HepG2 (cell line): ENCODE results near the gene ATP8A1. TPM values are rescaled to one million over a fixed set of nuclear protein-coding genes. Genes with fewer than 3 reads are reported as not detected.

Experiments used
- ATAC-seq: fragments of 200-7000 bp; cut with Tn5 transposase; 3 replicates; pipeline ENCODE4 v1.9.1; 2020; ENCODE audit warnings: mild to moderate bottlenecking, moderate library complexity
- BruUV-seq: library from RNA; stranded (reverse); fragments of 400-500 nt; replicated peaks from 2 replicates; lab custom pipeline; 2021; lab: Mats Ljungman, UMichigan
- CTCF ChIA-PET: fragments of 300-600 bp; formaldehyde crosslinking; extraction: SDS; loops from one replicate; lab custom pipeline; 2021; ENCODE audit warnings: low total read pairs, inconsistent platforms, low intra/inter-chr PET ratio; lab: Yijun Ruan, JAX
- POLR2A ChIA-PET: fragments of 350-600 bp; sonication (Branson Sonifier 250); formaldehyde crosslinking; loops from one replicate; lab custom pipeline; 2020; ENCODE audit warnings: antibody characterized with exemption, inconsistent platforms; lab: Yijun Ruan, JAX
- DNase-seq: peaks from one replicate; pipeline ENCODE4 v3.0.0-alpha.2; 2015; ENCODE audit warnings: low spot score
- FAIRE-seq: peaks from 3 replicates; lab custom pipeline; 2011; peaks lifted over from hg19 to GRCh38; lab: Jason Lieb, UNC
- H2AFZ ChIP-seq: one replicate; pipeline ENCODE4 v1.6.1; 2011; ENCODE audit warnings: low read length, inconsistent platforms
- H3K27ac ChIP-seq: fragments of 300-600 bp; 3 replicates; pipeline ENCODE4 v1.8.0; 2011; ENCODE audit warnings: mixed run types, mild to moderate bottlenecking, mixed read lengths, low read length, inconsistent platforms; ENCODE audit not compliant: insufficient read depth; ENCODE audit errors: extremely low read length
- H3K27me3 ChIP-seq, 2 experiments: fragments of 200-600 bp in 1 of 2; 2 replicates in 1 of 2; 3 replicates in 1 of 2; pipeline versions ENCODE4 v1.6.0 to v1.8.0; 2011; ENCODE audit warnings: low read length in 2 of 2, mild to moderate bottlenecking in 2 of 2, moderate library complexity in 2 of 2, inconsistent platforms in 1 of 2; ENCODE audit not compliant: insufficient read depth in 2 of 2, control insufficient read depth in 1 of 2
- H3K36me3 ChIP-seq, 2 experiments: fragments of 200-600 bp in 1 of 2; replicated peaks in 1 of 2; 2 replicates in 1 of 2; 3 replicates in 1 of 2; pipeline versions ENCODE4 v1.5.1 to v1.8.0; 2011; ENCODE audit warnings: low read length in 2 of 2, inconsistent platforms in 1 of 2; ENCODE audit not compliant: insufficient read depth in 2 of 2, control insufficient read depth in 1 of 2
- H3K4me1 ChIP-seq: 2 replicates; pipeline ENCODE4 v1.5.1; 2012; ENCODE audit warnings: low read length, inconsistent platforms; ENCODE audit not compliant: insufficient read depth
- H3K4me2 ChIP-seq: 2 replicates; pipeline ENCODE4 v1.6.0; 2011; ENCODE audit warnings: low read depth, low read length, inconsistent platforms
- H3K4me3 ChIP-seq, 3 experiments: fragments of 200-600 bp in 1 of 3; sonication (generic), shearing (Covaris generic) in 1 of 3; replicated peaks in 1 of 3; 2 replicates each; pipeline ENCODE4 v1.5.1; 2011 to 2016; ENCODE audit warnings: low read length in 3 of 3, inconsistent platforms in 2 of 3, low read depth in 2 of 3, mild to moderate bottlenecking in 2 of 3, control low read depth in 1 of 3, mixed read lengths in 1 of 3; ENCODE audit not compliant: insufficient read depth in 1 of 3
- H3K79me2 ChIP-seq: one replicate; pipeline ENCODE4 v1.6.1; 2011; ENCODE audit warnings: low read length, inconsistent platforms; ENCODE audit not compliant: insufficient read depth
- H3K9ac ChIP-seq: 2 replicates; pipeline ENCODE4 v1.6.0; 2011; ENCODE audit warnings: mild to moderate bottlenecking, low read depth, low read length, inconsistent platforms; ENCODE audit not compliant: insufficient read depth
- H3K9me3 ChIP-seq: 2 replicates; pipeline ENCODE4 v1.5.1; 2012; ENCODE audit warnings: mild to moderate bottlenecking, low read length
- H4K20me1 ChIP-seq: 2 replicates; pipeline ENCODE4 v1.6.0; 2011; ENCODE audit warnings: inconsistent platforms, mild to moderate bottlenecking, low read length, moderate library complexity; ENCODE audit not compliant: insufficient read depth
- ATF7 ChIP-seq, 2 experiments: fragments of 450-650 bp in 1 of 2; sonication (generic) in 1 of 2; formaldehyde crosslinking in 1 of 2; IDR thresholded peaks; 2 replicates each; pipeline versions ENCODE4 v1.4.0 to v1.6.1; 2016 to 2020; ENCODE audit warnings: antibody characterized with exemption in 1 of 2, mild to moderate bottlenecking in 1 of 2, missing genetic modification reagents in 1 of 2
- FOXA1 ChIP-seq, 2 experiments: fragments of 450-650 bp in 1 of 2; sonication (generic) in 1 of 2; formaldehyde crosslinking in 1 of 2; IDR thresholded peaks; 2 replicates each; pipeline versions ENCODE4 v1.4.0 to v1.6.1; 2016 to 2020; ENCODE audit warnings: missing genetic modification reagents in 1 of 2
- GLI4 ChIP-seq: sonication (generic); formaldehyde crosslinking; IDR thresholded peaks from 2 replicates; pipeline ENCODE4 v1.5.1; 2020; ENCODE audit warnings: missing genetic modification reagents, mild to moderate bottlenecking, moderate library complexity, borderline replicate concordance
- PHB2 ChIP-seq: fragments of 450-650 bp; IDR thresholded peaks from 2 replicates; pipeline ENCODE4 v1.6.1; 2018; ENCODE audit not compliant: partially characterized antibody
- ZNF510 ChIP-seq: sonication (generic); formaldehyde crosslinking; IDR thresholded peaks from 2 replicates; pipeline ENCODE4 v1.4.0; 2020; ENCODE audit warnings: low read depth, mild to moderate bottlenecking, missing genetic modification reagents
- ZNF703 ChIP-seq: sonication (generic); formaldehyde crosslinking; IDR thresholded peaks from 2 replicates; pipeline ENCODE4 v1.5.1; 2020; ENCODE audit warnings: missing genetic modification reagents, mild to moderate bottlenecking, moderate library complexity, borderline replicate concordance
- ZNF75D ChIP-seq: sonication (generic); formaldehyde crosslinking; IDR thresholded peaks from 2 replicates; pipeline ENCODE4 v1.8.1; 2023; ENCODE audit warnings: missing genetic modification reagents, mild to moderate bottlenecking, borderline replicate concordance
- ZSCAN29 ChIP-seq: sonication (generic); formaldehyde crosslinking; conservative IDR thresholded peaks from 2 replicates; pipeline ENCODE4 v1.4.0; 2020; ENCODE audit warnings: mild to moderate bottlenecking, missing genetic modification reagents
- ZSCAN30 ChIP-seq: sonication (generic); formaldehyde crosslinking; IDR thresholded peaks from 2 replicates; pipeline ENCODE4 v1.5.0; 2020; ENCODE audit warnings: mild to moderate bottlenecking, missing genetic modification reagents
- WGBS: methylation state at CpG from one replicate; pipeline ENCODE4 v1.1.6; 2017; ENCODE audit warnings: low lambda C conversion rate; 5-methylcytosine and 5-hydroxymethylcytosine counted together
- in situ Hi-C: cut with HindIII; loops from 2 replicates; pipeline ENCODE4 v1.10.0; 2017; ENCODE audit warnings: low pct_unique_long_range_greater_than_20kb; ENCODE audit not compliant: extremely low pct_ligation_motif_present
- intact Hi-C: fragments of 100-400 bp; cut with micrococcal nuclease; formaldehyde crosslinking; loops from one replicate; pipeline ENCODE4 v1.10.0; 2022; ENCODE audit not compliant: unreplicated experiment
- polyA plus RNA-seq, 8 experiments: library from polyadenylated mRNA; depleted of rRNA in 3 of 8; stranded (reverse) in 7 of 8; unstranded in 1 of 8; fragments of >200 nt; fragmentation: Illumina TruSeq in 4 of 8; extraction: Trizol in 4 of 8; gene quantifications; 2 replicates each; pipeline versions ENCODE4 v1.2.1 to v1.2.3, GENCODE V29; 2011 to 2016; ENCODE audit warnings: low read depth in 4 of 8, missing spikeins in 1 of 8, mixed read lengths in 1 of 8; ENCODE audit not compliant: insufficient read depth in 1 of 8
- total RNA-seq, 5 experiments: library from RNA; depleted of rRNA; stranded (reverse); fragments of >200 nt; fragmentation: Illumina TruSeq; extraction: Trizol; gene quantifications; 2 replicates each; pipeline ENCODE4 v1.2.3, GENCODE V29; 2016; ENCODE audit warnings: low read depth in 1 of 5

ATP8A1 gene
- total and polyA plus RNA-seq, 2 of the 13 experiments (the other 11 are each of a cell fraction or from before 2014, with no cell fraction given): 1.7 to 6.2 TPM

GRCh38 chr4:42411803-42412202 lies 245.1 kb downstream of the ATP8A1 start:
- H3K4me3 ChIP-seq: no peak overlapping the region
- TF ChIP-seq GLI4: no peak
- TF ChIP-seq ZNF703 (CRISPR knock-in tag): no peak
- TF ChIP-seq ATF7 (IDR thresholded peaks at IDR 0.05): peak; percentile 65
- TF ChIP-seq ATF7 (CRISPR knock-in tag; IDR thresholded peaks at IDR 0.05): no peak
- in situ Hi-C loops: no loop called here
- 80% methylated on average over 4 of the region's 4 CpGs for WGBS
- BruUV-seq: no TSS peak
- no peak overlapping the region for H3K9ac ChIP-seq
- H2AFZ ChIP-seq: no peak overlapping the region
- ATAC-seq: no peak
- no peaks in the 10 kb centered on the region for H3K4me1 ChIP-seq
- POLR2A ChIA-PET: no interaction called here
- H3K9me3 ChIP-seq: no peaks in the 10 kb centered on the region
- no peaks in the 10 kb centered on the region for H3K36me3 ChIP-seq
- no peak for FAIRE-seq
- intact Hi-C loops: no loop called here
- CTCF ChIA-PET: no interaction called here
- H3K27ac ChIP-seq: no peak overlapping the region
- no peaks in the 10 kb centered on the region for H3K27me3 ChIP-seq
- H3K4me2 ChIP-seq: no peak overlapping the region
- no peak for DNase-seq
- no peaks in the 10 kb centered on the region for H4K20me1 ChIP-seq
- no peaks in the 10 kb centered on the region for H3K79me2 ChIP-seq

GRCh38 chr4:42410446-42410845 lies 246.5 kb downstream of the ATP8A1 start:
- no peak for DNase-seq
- Histone ChIP-seq H3K9ac (no peak overlapping the region), H3K27ac (no peak overlapping the region), H4K20me1 (no peaks in the 10 kb centered on the region), H2AFZ (no peak overlapping the region), H3K4me3 (no peak overlapping the region), H3K27me3 (no peaks in the 10 kb centered on the region), H3K79me2 (no peaks in the 10 kb centered on the region), H3K36me3 (no peaks in the 10 kb centered on the region), H3K9me3 (no peaks in the 10 kb centered on the region), H3K4me1 (no peaks in the 10 kb centered on the region), H3K4me2 (no peak overlapping the region)
- intact Hi-C loops: no loop called here
- FAIRE-seq: no peak
- CTCF ChIA-PET: no interaction called here
- ATAC-seq: no peak
- no TSS peak for BruUV-seq
- 74% methylated on average over 3 of the region's 3 CpGs for WGBS
- POLR2A ChIA-PET: no interaction called here
- TF ChIP-seq ZSCAN30 (CRISPR knock-in tag) (no peak), ZSCAN29 (no peak), FOXA1 (IDR thresholded peaks at IDR 0.05) (no peak), FOXA1 (CRISPR knock-in tag; IDR thresholded peaks at IDR 0.05) (no peak), ZNF510 (no peak), PHB2 (no peak), ZNF75D (CRISPR knock-in tag) (no peak)
- in situ Hi-C loops: no loop called here
